Stimulated activated CD8-positive, alpha-beta memory T cell treated with anti-CD3 and anti-CD28 coated beads, Interleukin-15, amount 100 ng/mL, for 4 hours (primary cell): ENCODE data around the gene IL10.
"Not testable (repeated sequence)": the region's sequence is repeated elsewhere in the genome, so short reads cannot be mapped to it uniquely, and the experiment has no call there.

Source experiments
- DNase-seq, 2 donors: peaks; one replicate each; pipeline ENCODE4 v3.0.0-alpha.2; 2020; ENCODE audit warnings: low read depth in 2 of 2

Gene IL10

DNA sequence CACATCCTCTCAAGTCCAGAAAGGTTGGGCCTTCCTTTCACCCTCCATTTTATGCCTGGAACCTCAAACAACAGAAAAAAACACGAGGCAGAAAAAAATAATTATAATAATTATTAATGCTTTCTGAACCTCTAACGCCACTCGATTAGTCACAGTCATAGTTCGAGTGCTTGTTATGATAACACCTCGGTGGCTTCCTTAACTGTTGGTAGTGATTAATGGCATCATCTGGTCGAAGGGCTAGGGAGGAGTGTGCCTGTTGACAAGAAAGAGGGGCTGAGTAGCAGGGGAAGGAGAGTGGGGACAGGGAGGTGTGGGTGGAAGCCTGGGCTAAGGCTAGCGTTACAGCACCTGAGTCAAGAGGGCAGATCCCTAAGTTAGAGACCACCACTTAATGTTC is 21.3 kb upstream of the IL10 start:
- DNase-seq = no peak

DNA sequence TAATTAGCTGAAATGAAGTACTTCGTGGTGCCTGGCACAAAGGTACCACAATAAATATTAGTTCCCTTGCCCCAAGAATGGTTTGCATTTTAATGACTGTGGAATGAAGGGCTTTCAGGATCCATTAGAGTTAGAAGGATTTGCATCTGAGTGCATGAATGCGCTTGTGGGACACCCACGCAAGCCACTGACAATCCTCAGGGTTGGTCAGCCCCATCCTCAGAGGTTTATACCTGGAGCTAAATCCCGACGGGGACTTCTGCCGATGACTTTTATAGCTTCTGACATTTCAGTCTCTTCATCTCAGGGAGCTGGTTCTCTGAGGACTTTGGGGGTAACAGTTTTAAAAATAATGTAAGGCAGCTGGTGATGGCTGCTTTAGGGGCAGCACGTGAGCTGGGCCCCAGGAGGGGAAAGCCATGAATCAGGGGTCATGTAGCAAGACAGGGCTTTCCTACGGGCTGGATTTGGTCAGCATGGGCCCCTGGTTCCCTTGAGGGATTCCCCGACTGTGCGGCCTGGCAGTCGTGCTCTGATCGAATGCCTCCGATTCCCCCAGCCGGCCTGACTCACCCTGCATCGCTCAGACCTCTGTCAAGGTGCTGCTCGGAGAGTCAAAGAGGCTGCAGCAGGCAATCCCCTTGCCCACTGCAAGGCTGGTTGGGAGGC is 20.8 kb upstream of the IL10 start:
- DNase-seq = no peak

DNA sequence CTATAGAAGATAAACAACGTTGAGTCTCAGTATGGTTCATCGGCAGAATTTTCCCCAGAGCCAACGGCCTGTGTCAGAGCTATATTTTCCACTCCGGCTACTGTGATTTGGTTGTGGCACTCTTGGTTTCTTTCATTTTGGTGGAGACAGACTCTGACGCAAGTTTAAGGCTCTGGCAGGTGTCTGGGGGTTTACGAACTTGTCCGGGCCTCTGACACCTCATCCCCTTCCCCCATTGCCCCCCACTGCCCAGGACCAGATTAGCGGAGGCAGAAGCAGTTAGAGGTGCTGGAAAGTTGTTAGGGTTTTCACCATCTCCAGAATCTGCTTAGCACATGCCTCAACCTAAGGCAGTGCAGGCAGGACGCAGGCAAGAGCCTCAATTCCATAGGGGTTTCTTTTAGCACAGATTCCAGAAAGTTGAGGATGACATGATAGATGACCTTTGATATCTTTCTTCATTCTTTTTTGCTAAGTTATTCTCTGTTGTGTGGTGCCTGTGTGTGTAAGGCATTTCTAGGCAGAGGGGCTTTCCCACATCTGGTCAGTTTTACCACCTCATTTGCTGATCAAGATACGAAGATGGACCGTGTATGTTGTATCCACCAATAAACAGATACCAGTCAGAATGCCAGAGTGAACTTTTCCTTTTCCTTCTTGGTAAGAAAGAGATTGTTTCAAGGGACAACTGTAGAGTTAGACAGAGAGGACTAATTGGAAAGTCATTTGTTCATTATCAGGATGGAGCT is 18.4 kb upstream of the IL10 start:
- no peak for DNase-seq

DNA sequence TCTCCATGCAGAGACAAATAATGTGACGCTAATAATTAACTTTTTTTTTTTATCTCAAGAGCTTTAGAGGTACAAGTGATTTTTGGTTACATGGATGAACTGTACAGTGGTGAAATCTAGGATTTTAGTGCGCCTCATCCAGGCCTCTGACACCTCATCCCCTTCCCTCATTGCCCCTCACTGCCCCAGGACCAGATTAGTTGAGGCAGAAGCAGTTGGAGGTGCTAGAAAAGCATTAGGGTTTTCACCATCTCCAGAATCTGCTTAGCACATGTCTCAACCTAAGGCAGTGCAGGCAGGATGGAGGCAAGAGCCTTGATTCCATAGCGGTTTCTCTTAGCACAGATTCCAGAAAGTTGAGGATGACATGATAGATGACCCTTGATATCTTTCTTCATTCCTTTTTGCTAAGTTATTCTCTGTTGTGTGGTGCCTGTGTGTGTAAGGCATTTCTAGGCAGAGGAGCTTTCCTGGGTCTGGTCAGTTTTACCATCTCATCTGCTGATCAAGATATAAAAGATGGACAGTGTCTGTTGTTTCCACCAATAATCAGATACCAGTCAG is 16.3 kb upstream of the IL10 start:
- no peak for DNase-seq

DNA sequence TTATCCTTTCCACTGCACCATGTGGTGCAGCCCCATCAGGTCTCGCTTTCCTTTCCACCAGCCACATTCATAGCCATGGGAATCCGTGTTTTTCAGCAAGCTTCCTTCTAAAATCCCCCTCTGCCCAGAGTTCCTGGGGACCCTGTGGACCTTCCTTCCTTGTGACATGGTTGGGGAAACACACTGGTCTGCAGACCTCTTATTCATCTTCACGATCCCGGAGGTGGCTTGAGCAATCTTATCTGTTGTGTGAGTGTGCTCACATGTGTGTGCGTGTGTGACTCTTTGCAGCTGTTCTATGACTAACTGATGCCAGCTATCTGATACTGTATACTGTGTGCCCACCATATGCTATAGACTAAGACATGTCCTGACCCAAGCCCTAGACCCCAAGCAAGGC is 15.6 kb upstream of the IL10 start:
- no peak for DNase-seq

DNA sequence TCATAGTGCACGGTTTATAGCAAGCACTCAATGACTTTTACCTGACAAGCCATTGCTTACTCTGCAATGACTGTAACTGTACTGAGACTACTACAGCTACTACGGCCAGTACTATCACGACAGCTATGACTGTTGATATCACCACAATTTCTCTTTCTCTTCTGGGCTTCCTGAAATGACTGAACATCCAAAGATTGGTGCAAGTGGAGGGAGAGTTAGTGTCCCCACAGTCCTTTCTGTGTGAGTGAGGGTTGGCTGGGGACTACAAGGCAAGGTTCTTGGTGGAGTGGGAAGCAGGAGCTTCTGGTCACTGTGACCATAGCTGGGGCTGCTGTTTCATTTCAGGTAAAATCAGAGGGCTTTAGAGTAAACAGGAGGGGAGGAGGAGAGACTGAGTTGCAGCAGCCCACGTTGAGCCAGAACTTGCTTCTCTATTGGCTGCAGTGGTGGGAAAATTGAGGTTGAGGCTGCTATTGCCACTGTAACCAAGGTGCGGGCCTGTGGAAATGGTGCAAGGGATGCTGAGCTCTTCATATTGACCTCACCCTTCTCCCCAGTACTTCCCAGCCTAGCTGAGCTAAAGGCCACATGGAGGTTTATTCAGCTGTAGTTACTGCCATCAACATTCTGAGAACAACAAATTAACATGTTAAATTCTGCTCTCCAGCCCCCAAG is 14.1 kb upstream of the IL10 start:
- DNase-seq = no peak

DNA sequence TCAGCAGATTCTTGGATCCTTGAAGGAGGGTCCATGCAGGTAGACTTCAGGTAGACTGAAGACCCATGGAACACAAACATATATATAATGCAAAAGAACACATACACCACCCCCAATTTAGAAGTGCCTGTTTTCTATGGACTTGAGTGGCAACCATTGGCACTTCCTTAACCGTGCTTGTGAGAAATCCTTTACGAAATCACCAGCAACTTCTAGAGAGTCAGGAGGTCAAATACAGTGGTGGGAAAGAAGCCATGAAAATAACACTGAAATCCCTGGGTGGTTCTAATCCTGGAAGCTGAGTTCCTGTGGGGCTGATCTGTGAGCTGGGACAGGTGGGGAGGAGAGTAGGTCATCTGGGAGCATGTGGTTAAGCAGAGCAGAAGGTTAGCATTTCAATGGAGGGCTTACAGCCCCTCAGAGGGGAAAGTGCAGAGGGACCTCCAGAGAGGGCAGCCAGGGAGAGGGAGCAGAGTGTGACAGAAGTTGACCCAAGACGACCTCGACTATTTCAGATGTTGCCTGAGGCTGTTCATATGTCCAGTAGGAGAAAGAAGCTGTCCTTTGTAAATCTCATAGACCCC is 13.0 kb upstream of the IL10 start:
- no peak for DNase-seq

DNA sequence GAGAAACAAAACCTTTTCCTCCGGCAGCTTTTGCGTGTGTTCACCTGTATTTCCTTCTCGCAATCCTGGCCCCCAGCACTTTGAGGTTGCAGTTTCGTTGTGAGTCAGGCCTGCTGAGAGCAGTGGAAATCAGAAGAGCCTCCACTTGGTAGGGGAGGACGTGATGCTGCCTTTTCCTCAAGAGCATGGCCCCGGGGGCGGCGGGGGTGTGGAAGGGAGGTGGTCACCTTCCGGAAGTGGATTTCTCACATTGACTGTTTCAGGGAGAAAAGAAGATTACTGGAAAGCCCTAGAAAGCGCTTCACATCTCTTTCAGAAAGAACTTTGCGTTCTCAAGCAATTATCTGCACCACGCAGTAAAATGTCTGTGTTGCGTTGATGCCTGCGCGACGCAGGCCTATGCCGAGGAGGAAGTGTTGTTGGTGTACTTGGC is 12.2 kb upstream of the IL10 start:
- DNase-seq = peak; percentile 65 to 86

DNA sequence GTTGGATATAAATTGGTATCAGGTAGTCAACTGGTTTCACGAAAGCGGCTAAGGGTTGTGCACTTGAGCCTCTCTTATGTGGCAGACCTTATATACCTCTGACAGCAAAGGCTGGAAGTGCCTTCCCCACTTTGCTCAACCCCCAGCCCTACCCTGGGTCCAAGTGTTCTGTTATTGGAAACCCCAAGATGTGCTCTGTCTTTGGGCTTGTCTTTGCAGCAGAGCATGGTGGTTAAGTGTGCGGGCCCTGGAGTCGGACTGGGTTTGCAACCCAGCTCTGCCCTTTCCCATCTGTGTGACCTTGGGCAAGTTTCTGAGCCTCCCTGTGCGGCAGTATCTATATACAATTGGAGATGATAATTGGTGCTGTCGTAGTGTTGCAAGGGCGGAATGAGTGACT is 11.2 kb upstream of the IL10 start:
- no peak for DNase-seq

DNA sequence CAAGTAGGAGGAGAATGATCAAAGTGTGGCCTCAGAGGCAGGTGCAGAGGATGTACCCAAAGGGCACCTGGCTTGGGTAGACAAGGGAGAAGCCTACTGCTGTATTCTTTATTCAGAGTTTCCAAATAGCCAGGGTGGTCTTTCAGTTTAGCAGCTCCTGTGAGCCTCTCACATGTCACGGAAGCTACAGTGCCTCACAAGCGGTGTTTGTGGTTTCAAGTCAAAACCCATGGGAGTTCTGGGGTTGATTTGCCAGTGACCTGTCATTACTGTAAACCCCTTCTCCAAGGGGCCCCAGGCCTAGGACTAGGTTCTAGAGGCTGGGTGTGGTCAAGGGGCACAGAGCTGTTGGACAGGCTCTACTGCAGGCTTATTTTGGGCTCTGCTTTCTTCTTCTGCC is 10.2 kb upstream of the IL10 start:
- DNase-seq = no peak

DNA sequence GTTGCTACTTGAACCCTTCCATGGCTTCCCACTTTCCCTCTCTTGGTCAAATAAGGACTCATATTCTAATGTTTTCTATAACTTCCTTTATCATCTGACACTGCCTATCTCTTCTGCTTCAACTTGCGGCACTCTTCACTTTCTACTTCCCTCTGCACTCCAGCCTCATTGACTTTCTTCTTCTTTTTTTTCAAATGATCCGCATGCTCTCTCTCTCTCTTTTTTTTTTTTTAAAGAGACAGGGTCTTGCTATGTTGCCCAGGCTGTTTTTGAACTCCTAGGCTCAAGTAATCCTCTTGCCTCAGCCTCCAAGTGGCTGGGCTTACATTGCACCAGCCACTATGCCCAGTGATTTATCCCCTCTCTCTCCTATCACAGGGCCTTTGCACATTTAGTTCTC is 7.3 kb upstream of the IL10 start:
- DNase-seq = no peak

DNA sequence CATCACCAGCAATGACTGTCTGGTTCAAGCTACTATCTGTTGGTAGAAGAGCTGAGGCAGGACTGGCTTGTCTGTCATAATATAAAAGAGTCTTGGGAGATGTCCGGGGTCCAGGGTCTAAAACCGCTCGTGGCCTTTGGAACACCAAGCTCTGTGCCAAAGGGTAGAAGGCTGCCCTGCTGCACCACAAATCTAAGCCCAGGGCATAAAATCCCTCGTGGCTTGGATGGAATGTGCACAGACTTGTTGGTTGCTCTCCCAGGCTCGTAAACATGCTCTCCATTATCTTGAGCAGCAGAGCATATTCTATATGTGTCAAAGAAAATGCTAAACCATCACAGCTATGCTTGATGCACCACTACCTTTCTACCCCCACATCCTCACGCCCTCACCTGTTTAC is 6.6 kb upstream of the IL10 start:
- DNase-seq = not testable (repeated sequence)

DNA sequence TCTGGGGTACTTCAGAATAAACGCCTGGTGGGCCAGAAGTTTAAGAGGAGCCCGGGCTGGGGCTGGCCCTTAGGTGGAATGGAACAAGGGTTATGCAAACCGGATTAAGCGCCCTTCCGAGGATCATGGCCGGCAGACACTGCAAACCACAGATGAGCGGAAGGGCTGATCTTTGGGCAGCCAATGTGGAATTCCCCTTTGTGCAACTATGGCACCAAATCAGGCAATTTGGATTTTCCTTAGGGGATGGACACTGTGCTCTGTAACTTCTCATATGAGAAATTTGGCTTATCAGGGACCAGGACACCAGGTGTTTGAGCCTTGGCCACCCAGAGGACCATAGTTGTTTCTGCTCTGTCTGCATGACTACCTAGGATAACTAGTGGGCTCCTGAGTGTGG is 5.7 kb upstream of the IL10 start:
- no peak for DNase-seq

DNA sequence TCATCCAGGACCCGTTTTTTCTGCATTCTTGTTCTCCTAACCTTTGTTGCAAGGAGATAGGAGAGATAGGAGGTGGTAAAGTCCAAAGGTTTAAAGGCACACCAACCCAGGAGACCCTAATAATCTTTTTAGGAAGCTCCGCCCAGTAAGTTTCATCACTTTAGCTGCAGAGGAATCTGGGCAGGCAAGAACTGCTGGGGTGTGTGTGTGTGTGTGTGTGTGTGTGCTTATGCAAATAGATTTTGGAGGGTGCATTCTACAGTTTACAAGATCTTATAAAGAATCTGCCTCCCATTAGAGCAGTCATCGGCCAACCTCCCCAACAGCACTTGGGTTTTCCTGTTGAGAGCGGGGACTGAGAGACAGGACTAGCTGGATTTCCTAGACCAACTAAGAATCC is 3.9 kb upstream of the IL10 start:
- DNase-seq = no peak

DNA sequence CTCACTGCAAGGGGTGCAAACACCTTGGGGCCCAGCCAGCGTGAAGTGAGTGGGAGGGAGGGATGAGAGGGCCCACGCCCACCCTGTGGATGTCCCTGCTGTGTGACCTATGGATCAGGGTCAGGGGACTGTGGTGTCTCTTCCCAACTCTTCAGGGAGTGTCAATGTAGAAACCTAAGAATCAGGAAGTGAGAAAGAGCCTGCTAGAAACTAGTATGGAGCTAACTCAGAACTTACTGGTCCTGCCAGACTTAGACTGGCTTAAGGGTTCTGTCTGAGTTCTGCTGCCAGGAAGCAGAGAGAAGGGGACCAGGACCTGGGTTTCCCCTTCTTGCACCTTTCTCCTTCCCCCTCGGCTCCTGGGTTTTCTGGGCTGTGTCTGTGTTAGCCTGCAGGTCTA is 1.8 kb upstream of the IL10 start:
- no peak for DNase-seq

DNA sequence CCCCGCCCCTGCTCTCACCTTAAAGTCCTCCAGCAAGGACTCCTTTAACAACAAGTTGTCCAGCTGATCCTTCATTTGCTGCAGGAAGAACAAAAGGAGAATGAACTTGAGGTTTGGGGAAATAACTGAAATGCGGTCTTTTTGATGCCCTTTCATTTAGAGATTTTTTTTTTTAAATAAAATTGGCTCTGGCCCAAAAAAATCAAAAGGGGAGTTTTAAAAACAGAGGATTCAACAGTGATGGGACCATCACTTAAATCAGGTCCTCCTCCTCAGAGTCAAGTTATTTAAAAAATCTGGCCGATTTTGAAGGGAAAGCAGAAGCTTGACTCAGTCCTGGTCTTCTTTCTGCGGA is 979 bp downstream of the IL10 start:
- DNase-seq = no peak

DNA sequence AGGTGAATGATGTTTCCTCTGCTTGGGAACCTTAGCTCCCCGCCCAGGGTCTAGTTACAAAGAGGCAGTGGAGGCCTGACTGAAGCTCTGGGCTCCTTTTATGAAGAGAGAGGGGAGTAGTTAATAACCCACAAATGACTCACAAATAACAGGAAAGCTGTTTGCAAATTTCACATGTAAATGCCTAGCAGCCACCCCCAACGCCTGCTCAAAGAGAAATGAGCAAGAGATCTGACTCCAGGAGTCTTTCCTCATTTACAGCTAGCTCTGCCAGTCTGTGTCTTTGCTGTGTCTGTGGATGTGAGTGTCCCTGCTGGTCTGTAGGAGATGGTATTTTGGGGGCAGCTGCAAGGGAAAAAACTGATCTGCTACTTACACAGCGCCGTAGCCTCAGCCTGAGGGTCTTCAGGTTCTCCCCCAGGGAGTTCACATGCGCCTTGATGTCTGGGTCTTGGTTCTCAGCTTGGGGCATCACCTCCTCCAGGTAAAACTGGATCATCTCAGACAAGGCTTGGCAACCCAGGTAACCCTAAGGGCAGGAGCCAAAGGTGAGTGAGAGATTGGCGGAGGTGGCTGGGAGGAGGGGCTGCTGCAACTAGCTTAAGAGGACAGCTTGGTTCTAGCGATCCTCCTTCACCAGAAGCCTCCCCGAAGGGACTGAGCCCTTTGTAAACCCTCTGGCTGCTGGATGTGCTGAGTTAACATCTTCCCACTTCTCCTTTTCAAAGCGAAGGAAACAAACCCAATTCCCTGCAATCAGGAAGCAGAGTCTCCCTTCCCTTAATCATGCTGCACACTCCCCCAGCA is 1.6 kb downstream of the IL10 start, which contains the start of gene IL19:
Gene IL19 (plus strand): TSS at position 243 of the 807 bp plus-strand sequence. CDS start 65,890 bp downstream, outside the sequence.
- DNase-seq = no peak

DNA sequence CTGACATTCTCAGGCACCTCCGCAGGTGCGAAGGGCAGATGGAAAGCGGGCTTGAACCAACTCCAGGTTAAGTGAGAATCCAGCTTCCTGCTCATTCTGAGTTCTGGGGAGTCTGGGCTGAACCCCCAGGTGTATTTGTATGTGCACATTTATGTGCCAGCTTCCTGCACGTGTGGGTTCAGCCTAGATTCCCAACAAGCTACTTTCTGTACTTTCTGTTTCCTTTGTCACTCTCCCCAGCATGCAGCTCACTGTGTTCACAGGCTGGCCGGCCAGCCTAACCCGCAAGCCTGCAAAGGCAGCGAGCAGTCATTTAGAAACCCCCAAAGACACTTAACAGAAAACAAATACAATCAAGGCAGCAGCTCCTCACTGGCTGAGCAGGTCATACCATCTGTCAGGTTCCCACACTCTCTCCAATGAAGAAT is 3.0 kb downstream of the IL10 start:
- DNase-seq = no peak

DNA sequence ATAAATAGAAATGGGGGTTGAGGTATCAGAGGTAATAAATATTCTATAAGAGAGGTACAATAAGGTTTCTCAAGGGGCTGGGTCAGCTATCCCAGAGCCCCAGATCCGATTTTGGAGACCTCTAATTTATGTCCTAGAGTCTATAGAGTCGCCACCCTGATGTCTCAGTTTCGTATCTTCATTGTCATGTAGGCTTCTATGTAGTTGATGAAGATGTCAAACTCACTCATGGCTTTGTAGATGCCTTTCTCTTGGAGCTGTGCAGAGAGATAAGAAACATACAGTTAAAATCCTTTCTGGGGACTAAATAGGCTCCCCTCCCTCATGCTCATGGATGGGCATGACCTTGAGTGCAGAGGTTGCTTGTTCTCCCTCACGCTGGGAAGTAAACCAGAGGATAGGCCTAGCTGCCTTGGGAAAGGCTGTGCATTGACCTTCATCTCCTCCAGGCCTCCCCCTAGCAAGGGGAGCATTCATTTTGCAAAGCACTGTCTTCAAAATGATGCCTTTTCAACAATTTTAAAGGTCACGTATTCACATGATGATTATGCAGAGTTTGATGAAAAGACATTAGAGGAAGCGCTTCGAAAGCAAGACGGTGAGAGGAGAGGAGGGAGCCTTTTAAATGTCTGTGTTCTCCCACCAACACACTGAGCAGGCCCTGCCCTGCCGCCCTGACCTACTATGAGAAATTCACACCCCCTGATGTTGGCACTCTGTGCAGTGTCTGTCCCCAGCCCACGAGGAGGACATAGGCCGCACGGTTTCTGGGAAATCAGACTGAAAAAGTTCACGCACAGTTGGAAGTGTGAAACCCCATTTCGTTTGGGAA is 3.6 kb downstream of the IL10 start:
- DNase-seq = no peak

DNA sequence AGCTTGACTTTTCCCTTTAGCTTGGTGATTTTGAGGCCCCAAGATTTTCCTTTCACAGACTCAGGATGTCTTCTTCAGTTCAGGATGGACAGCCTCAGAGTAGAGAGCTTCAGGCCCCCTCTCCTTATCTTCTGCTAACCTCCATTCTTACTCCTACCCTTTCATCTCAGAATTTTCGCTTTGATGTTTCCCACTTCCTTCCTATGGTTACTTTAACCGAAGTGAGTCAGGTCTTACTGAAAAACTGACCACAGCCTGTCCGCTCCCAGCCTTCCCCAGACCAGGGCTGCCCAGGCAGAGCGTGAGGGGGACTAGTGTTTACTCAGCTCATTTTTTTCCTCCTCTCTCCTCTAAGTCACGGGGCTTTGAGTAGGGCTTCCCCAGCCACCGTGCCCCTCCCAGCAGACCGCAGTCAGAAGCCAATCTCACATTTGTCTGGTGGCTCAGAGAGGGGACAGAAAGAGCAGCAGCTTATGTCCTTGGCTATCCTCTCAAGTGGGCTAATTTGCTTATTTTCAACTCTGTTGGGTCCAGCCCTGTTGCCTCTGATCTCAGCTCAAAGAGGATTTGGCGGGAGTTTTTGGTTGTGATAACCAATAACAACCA is 5.9 kb downstream of the IL10 start:
- DNase-seq = peak; percentile 51 to 59
